ENCODE data around the gene PNMA3. TPM values are rescaled to one million over a fixed set of nuclear protein-coding genes. Genes with fewer than 3 reads are reported as not detected.
"Not testable (repeated sequence)": the region's sequence is repeated elsewhere in the genome, so short reads cannot be mapped to it uniquely, and the experiment has no call there.

Gene PNMA3
- total and polyA plus RNA-seq, 3 donors from 2014 or later = 26.2 to 35.0 (median 28.2) TPM

- intact Hi-C loops (cut with DNase I; ENCODE audit: low total_unique reads) = no loop called here
- H3K27ac ChIP-seq = no peak overlapping the region
- TF ChIP-seq CTCF (IDR thresholded peaks at IDR 0.05) (no peak), POLR2A (IDR thresholded peaks at IDR 0.05) (no peak)
- no peak for DNase-seq
- no peaks in the 10 kb centered on the region for H3K36me3 ChIP-seq (ENCODE audit: low read depth, missing control alignments)
- no peaks in the 10 kb centered on the region for H3K27me3 ChIP-seq
- H3K4me1 ChIP-seq = no peaks in the 10 kb centered on the region
- no peak overlapping the region for H3K4me3 ChIP-seq
- H3K9me3 ChIP-seq = no peaks in the 10 kb centered on the region
Measured at GRCh38 chrX:153063315-153063714, 7.0 kb downstream of the PNMA3 start.

GRCh38 chrX:153064061-153064460, 7.8 kb downstream of the PNMA3 start:
- intact Hi-C loops (cut with DNase I; ENCODE audit: low total_unique reads) = no loop called here
- no peaks in the 10 kb centered on the region for H3K27me3 ChIP-seq
- TF ChIP-seq CTCF (IDR thresholded peaks at IDR 0.05) (no peak), POLR2A (IDR thresholded peaks at IDR 0.05) (no peak)
- H3K36me3 ChIP-seq (ENCODE audit: low read depth, missing control alignments) = no peaks in the 10 kb centered on the region
- no peaks in the 10 kb centered on the region for H3K9me3 ChIP-seq
- WGBS, 2 donors = 60 to 79% methylated on average over 1 to 2 of the region's 2 CpGs
- H3K4me1 ChIP-seq = no peaks in the 10 kb centered on the region
- no peak overlapping the region for H3K4me3 ChIP-seq
- no peak overlapping the region for H3K27ac ChIP-seq
- DNase-seq = no peak

- Histone ChIP-seq H3K4me3 (no peak overlapping the region), H3K27ac (no peak overlapping the region), H3K9me3 (no peaks in the 10 kb centered on the region), H3K27me3 (no peaks in the 10 kb centered on the region), H3K36me3 (ENCODE audit: low read depth, missing control alignments) (no peaks in the 10 kb centered on the region), H3K4me1 (no peaks in the 10 kb centered on the region)
- DNase-seq = no peak
- intact Hi-C loops (cut with DNase I; ENCODE audit: low total_unique reads) = no loop called here
- WGBS, 2 donors = 90% methylated on average over 6 of the region's 6 CpGs; no CpG with 5 or more reads in 1 of the 2 donors
- TF ChIP-seq CTCF (IDR thresholded peaks at IDR 0.05) (no peak), POLR2A (IDR thresholded peaks at IDR 0.05) (no peak)
Measured at GRCh38 chrX:153065389-153065788, 9.1 kb downstream of the PNMA3 start.

GRCh38 chrX:153066402-153066801, 10.1 kb downstream of the PNMA3 start:
- H3K36me3 ChIP-seq (ENCODE audit: low read depth, missing control alignments); H3K9me3 ChIP-seq; H3K27me3 ChIP-seq; DNase-seq; H3K27ac ChIP-seq; H3K4me1 ChIP-seq; intact Hi-C loops (cut with DNase I; ENCODE audit: low total_unique reads); H3K4me3 ChIP-seq: not testable (repeated sequence)
- no CpG with 5 or more reads among the region's 12 CpGs for WGBS, 2 donors

- H3K9me3 ChIP-seq; DNase-seq; H3K27ac ChIP-seq; intact Hi-C loops (cut with DNase I; ENCODE audit: low total_unique reads); H3K27me3 ChIP-seq; H3K36me3 ChIP-seq (ENCODE audit: low read depth, missing control alignments); H3K4me3 ChIP-seq; H3K4me1 ChIP-seq: not testable (repeated sequence)
- WGBS, 2 donors = no CpG with 5 or more reads among the region's 76 CpGs
Measured at GRCh38 chrX:153071909-153072583, 15.8 kb downstream of the PNMA3 start, which contains the start of gene PNMA6A. TSS of gene PNMA6A (plus strand) at chrX:153072454. CDS start at chrX:153073063, 609 bp downstream.

- H3K4me3 ChIP-seq; intact Hi-C loops (cut with DNase I; ENCODE audit: low total_unique reads); H3K27me3 ChIP-seq; DNase-seq; H3K36me3 ChIP-seq (ENCODE audit: low read depth, missing control alignments); H3K9me3 ChIP-seq; H3K4me1 ChIP-seq; H3K27ac ChIP-seq: not testable (repeated sequence)
- no CpG with 5 or more reads among the region's 29 CpGs for WGBS, 2 donors
Measured at GRCh38 chrX:153073331-153073730, 17.1 kb downstream of the PNMA3 start.
